ENCODE measurements around the gene CNOT3.

GRCh38 chr19:54149021-54149812 lies 11.7 kb downstream of the CNOT3 start:
- TF ChIP-seq CTCF (IDR thresholded peaks at IDR 0.05), result no peak
- no peak for TF ChIP-seq POLR2AphosphoS5 (IDR thresholded peaks at IDR 0.05; ENCODE audit: low read depth, low read length)
- no peak for TF ChIP-seq REST (IDR thresholded peaks at IDR 0.05; ENCODE audit: low read depth, low read length)
